NCI-H774 (cell line): ENCODE measurements around the gene MMS19.
"Not testable (repeated sequence)": the region's sequence is repeated elsewhere in the genome, so short reads cannot be mapped to it uniquely, and the experiment has no call there.

Experiments used
- DNase-seq: peaks from one replicate; lab custom pipeline; 2025; lab: John Stamatoyannopoulos, UW

MMS19 gene

GRCh38 chr10:97503406-97503805, 5.2 kb upstream of the MMS19 start:
- DNase-seq, result no peak

- no peak for DNase-seq
Measured at GRCh38 chr10:97502916-97503315, 4.7 kb upstream of the MMS19 start.

- DNase-seq, result no peak
Measured at GRCh38 chr10:97500297-97500575, 2.0 kb upstream of the MMS19 start.

- DNase-seq, result no peak
Measured at GRCh38 chr10:97499561-97500296, 1.5 kb upstream of the MMS19 start.

- no peak for DNase-seq
Measured at GRCh38 chr10:97498841-97499560, 779 bp upstream of the MMS19 start, which contains the start of gene UBTD1. Gene UBTD1, plus strand, starts transcription at chr10:97498924. Its CDS starts 280 bp downstream, at chr10:97499204.

- peak; percentile 0 for DNase-seq
Measured at GRCh38 chr10:97497572-97498075, 598 bp downstream of the MMS19 start.

- DNase-seq, result no peak
Measured at GRCh38 chr10:97494863-97495506, 3.2 kb downstream of the MMS19 start.

GRCh38 chr10:97494151-97494550, 4.1 kb downstream of the MMS19 start:
- DNase-seq, result no peak

- DNase-seq, result no peak
Measured at GRCh38 chr10:97490592-97490991, 7.6 kb downstream of the MMS19 start.

- DNase-seq, result no peak
Measured at GRCh38 chr10:97485647-97486281, 12.5 kb downstream of the MMS19 start.

GRCh38 chr10:97483921-97484320, 14.3 kb downstream of the MMS19 start:
- DNase-seq, result no peak

GRCh38 chr10:97483506-97483905, 14.7 kb downstream of the MMS19 start:
- no peak for DNase-seq

GRCh38 chr10:97482381-97482780, 15.8 kb downstream of the MMS19 start:
- no peak for DNase-seq

- DNase-seq, result no peak
Measured at GRCh38 chr10:97481071-97481470, 17.2 kb downstream of the MMS19 start.

- DNase-seq, result no peak
Measured at GRCh38 chr10:97479939-97480338, 18.3 kb downstream of the MMS19 start.

GRCh38 chr10:97479410-97479809, 18.8 kb downstream of the MMS19 start:
- DNase-seq, result not testable (repeated sequence)

GRCh38 chr10:97475936-97476594, 22.2 kb downstream of the MMS19 start:
- DNase-seq, result no peak

- no peak for DNase-seq
Measured at GRCh38 chr10:97474918-97475317, 23.3 kb downstream of the MMS19 start.

- not testable (repeated sequence) for DNase-seq
Measured at GRCh38 chr10:97468781-97469180, 29.4 kb downstream of the MMS19 start.

- DNase-seq, result no peak
Measured at GRCh38 chr10:97468162-97468561, 30.1 kb downstream of the MMS19 start.

GRCh38 chr10:97466755-97467154, 31.5 kb downstream of the MMS19 start:
- no peak for DNase-seq

- DNase-seq, result no peak
Measured at GRCh38 chr10:97465982-97466381, 32.2 kb downstream of the MMS19 start.
